ENCODE measurements around the gene ANO7.

GRCh38 chr2:241217320-241218031, 29.0 kb downstream of the ANO7 start:
- TF ChIP-seq POLR2A (IDR thresholded peaks at IDR 0.05; ENCODE audit: low read length): no peak
- no peak for TF ChIP-seq GATA1 (IDR thresholded peaks at IDR 0.05; ENCODE audit: low read depth, low read length)
